PFSK-1 (cell line): Measurements from ENCODE around the gene GABBR2.

Experiments
- FOXP2 ChIP-seq: optimal IDR thresholded peaks from 2 replicates; pipeline ENCODE3; 2011; ENCODE audit warnings: borderline replicate concordance, control low read depth, inconsistent platforms; ENCODE audit not compliant: insufficient read depth; ENCODE audit errors: extremely low read length, extremely low read depth
- POLR2AphosphoS5 ChIP-seq: IDR thresholded peaks from 2 replicates; pipeline ENCODE4 v1.6.1; 2012; ENCODE audit warnings: low read depth, mild to moderate bottlenecking, control low read depth, low read length, moderate library complexity
- REST ChIP-seq, 2 experiments: IDR thresholded peaks; 2 replicates each; pipeline versions ENCODE4 v1.6.1 to v1.8.0; 2011 to 2012; ENCODE audit warnings: low read depth in 2 of 2, low read length in 2 of 2, control low read depth in 1 of 2, inconsistent platforms in 1 of 2, mild to moderate bottlenecking in 1 of 2, moderate library complexity in 1 of 2; ENCODE audit not compliant: insufficient read depth in 1 of 2
- SIN3A ChIP-seq: IDR thresholded peaks from 2 replicates; pipeline ENCODE4 v1.6.1; 2012; ENCODE audit warnings: mild to moderate bottlenecking, low read length, moderate library complexity, borderline replicate concordance; ENCODE audit not compliant: insufficient read depth
- TAF1 ChIP-seq: IDR thresholded peaks from 2 replicates; pipeline ENCODE4 v1.6.1; 2012; ENCODE audit warnings: low read length, control low read depth, borderline replicate concordance; ENCODE audit not compliant: insufficient read depth

Gene GABBR2

GRCh38 chr9:98381311-98382103 lies 327.2 kb downstream of the GABBR2 start:
- TF ChIP-seq SIN3A (no peak), REST (IDR thresholded peaks at IDR 0.05; ENCODE audit: insufficient read depth in 1 of 2, low read depth in 2 of 2, low read length in 2 of 2) (no peak)

GRCh38 chr9:98380065-98380681 lies 328.6 kb downstream of the GABBR2 start:
- TF ChIP-seq POLR2AphosphoS5 (no peak), FOXP2 (no peak), SIN3A (no peak), REST (IDR thresholded peaks at IDR 0.05; ENCODE audit: insufficient read depth in 1 of 2, low read depth in 2 of 2, low read length in 2 of 2) (no peak), TAF1 (no peak)

GRCh38 chr9:98379572-98379971 lies 329.2 kb downstream of the GABBR2 start:
- TF ChIP-seq TAF1, result no peak
- TF ChIP-seq REST (IDR thresholded peaks at IDR 0.05; ENCODE audit: insufficient read depth in 1 of 2, low read depth in 2 of 2, low read length in 2 of 2), result no peak
- no peak for TF ChIP-seq FOXP2

GRCh38 chr9:98378794-98379193 lies 329.9 kb downstream of the GABBR2 start:
- no peak for TF ChIP-seq SIN3A
- TF ChIP-seq REST (IDR thresholded peaks at IDR 0.05; ENCODE audit: insufficient read depth in 1 of 2, low read depth in 2 of 2, low read length in 2 of 2), result no peak
- TF ChIP-seq POLR2AphosphoS5, result no peak
- TF ChIP-seq TAF1, result no peak
- TF ChIP-seq FOXP2, result no peak
